GM12874 (cell line): ENCODE results near the gene TFDP1.

Source experiments
- TF ChIP-seq, protein P1 (sequence below): IDR thresholded peaks from 2 replicates; pipeline ENCODE4 v1.5.1; 2011; ENCODE audit warnings: low read depth, mild to moderate bottlenecking, control low read depth, low read length, moderate library complexity; ENCODE audit not compliant: insufficient read depth

Gene TFDP1

DNA sequence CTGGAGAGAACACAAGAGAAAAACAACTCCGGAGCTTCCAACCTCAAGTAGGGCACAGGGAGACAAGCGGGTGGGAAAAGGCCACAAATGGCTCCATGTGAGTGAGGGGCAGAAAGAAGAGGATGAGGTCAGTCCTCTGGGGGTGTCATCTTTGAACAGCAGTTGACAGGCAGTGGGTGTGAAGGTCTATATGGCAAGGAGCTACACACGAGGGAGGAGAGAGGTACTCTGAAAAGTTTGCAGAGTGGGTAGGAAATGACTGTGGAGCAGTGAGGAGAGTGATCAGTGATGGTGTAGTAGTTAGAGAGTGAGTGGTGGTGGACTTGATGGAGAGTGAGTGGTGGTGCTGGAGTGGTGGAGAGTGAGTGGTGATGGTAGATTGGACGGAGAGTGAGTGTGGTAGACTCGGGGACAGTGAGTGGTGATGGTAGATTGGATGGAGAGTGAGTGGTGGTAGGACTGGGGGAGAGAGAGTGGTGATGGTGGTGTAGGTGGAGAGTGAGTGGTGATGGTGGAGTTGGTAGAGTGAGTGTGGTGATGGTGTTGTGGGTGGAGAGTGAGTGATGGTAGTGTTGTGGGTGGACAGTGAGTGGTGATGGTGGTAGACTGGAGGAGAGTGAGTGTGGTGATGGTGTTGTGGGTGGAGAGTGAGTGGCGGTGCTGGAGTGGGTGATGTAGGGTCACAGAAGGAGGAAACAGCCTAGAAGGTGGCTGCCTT, 4.0 kb downstream of the TFDP1 start:
- TF ChIP-seq, protein P1, sequence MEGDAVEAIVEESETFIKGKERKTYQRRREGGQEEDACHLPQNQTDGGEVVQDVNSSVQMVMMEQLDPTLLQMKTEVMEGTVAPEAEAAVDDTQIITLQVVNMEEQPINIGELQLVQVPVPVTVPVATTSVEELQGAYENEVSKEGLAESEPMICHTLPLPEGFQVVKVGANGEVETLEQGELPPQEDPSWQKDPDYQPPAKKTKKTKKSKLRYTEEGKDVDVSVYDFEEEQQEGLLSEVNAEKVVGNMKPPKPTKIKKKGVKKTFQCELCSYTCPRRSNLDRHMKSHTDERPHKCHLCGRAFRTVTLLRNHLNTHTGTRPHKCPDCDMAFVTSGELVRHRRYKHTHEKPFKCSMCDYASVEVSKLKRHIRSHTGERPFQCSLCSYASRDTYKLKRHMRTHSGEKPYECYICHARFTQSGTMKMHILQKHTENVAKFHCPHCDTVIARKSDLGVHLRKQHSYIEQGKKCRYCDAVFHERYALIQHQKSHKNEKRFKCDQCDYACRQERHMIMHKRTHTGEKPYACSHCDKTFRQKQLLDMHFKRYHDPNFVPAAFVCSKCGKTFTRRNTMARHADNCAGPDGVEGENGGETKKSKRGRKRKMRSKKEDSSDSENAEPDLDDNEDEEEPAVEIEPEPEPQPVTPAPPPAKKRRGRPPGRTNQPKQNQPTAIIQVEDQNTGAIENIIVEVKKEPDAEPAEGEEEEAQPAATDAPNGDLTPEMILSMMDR = no peak

DNA sequence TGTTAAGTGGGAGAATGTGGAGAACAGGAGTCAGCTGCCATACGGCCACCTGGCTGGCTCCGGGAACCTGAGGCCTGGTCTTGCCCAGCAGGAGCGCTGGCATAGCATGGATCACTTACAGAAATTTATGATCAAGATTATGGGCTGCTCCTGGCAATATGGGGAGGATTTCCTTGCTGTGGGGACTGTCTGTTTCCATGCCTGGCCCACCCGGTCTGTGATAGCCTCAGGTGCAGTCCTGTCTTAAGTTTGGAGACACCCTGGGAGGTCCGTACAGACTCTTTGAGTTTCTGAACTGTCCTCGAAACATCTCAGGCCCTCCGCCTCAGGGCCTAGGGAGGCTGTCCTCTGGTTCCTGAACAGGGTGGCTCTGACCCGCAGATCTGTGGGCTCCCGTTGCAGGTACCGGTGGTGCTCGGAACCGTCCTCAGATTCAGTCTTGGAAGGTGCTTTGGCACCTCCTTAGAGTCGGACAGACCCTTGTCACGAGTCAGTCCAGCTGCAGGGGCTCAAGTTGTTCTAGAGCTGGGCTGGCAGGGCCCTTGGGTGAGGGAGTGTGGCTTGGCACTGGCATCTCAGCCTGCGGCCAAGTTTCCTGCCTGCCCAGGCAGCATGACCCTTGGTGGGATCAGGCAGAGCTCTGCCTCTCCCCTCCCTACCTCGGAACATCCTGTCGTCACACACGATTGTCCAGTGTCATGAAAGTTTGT, 4.9 kb downstream of the TFDP1 start:
- TF ChIP-seq, protein P1 = no peak

DNA sequence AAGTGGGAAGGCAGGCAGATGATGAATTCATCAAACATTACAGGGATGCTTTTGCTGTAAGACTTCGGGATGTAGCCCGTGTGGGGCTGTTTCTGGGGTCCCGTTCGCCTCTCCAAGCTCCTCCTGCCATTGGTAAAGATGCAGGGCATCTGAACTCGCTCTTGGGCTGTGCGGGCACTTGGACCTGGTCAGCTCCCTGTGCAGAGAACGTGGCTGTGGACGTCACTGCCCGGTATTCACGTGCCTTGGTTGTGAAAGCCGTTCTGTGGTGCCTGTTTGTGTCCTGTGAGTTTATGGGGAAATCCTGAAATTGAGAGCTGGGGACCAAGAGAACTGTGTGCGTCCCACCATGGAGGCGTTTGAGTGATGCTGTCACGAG, 5.4 kb downstream of the TFDP1 start:
- TF ChIP-seq, protein P1 = no peak

DNA sequence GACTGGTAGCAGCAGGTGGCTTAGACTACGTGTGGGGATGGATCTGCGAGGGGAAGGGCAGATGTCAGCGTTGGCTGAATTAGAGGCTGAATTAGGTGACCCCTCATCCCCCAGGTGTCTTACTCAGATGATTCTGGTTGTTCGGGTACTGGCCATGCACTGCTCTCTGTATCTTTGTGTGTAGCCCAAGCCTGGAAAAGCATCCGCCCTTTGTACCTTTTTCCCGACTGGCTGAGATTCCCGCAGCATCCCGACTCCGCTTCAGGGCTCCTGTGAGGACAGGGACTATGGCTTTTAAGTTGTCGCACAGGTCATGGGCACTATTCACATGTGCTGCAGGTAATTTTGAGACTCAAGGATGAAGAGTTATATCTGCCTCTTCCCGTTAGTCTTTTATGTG, 7.2 kb downstream of the TFDP1 start:
- TF ChIP-seq, protein P1 = no peak

DNA sequence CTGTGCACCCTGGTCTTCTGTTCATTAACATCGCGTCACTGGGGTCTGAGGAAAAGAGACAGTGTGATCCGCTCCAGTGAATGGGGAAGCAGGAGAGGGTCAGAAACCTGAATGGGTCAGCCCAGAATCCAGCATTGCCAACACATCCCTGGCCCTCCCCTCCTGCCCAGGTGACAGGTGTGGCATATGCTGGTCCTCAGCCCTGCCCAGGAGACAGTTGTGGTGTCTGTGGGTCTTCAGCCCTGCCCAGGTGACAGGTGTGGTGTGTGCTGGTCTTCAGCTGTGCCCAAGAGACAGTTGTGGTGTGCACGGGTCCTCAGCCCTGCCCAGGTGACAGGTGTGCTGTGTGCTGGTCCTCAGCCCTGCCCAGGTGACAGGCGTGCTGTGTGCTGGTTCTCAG, 8.0 kb downstream of the TFDP1 start:
- TF ChIP-seq, protein P1 = no peak

DNA sequence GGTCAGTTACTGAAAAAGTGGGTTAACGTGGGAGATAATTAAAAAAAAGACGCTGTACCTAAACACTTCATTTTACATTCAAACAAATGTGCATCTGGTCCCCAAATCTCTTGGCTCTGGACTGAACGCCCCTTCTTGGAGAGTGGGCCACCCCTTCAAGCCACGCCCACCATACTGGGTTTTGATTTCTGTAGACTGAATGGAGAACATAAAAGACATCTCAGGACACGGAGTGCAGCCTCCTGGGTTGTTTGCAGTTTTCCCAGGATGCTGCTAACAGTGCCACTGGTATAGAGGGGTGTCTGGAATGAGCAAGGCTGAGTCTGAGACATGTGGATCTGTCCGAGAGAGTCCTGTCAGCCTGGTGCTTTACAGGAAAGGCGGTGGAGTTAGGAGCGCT, 10.6 kb downstream of the TFDP1 start:
- TF ChIP-seq, protein P1 = no peak

DNA sequence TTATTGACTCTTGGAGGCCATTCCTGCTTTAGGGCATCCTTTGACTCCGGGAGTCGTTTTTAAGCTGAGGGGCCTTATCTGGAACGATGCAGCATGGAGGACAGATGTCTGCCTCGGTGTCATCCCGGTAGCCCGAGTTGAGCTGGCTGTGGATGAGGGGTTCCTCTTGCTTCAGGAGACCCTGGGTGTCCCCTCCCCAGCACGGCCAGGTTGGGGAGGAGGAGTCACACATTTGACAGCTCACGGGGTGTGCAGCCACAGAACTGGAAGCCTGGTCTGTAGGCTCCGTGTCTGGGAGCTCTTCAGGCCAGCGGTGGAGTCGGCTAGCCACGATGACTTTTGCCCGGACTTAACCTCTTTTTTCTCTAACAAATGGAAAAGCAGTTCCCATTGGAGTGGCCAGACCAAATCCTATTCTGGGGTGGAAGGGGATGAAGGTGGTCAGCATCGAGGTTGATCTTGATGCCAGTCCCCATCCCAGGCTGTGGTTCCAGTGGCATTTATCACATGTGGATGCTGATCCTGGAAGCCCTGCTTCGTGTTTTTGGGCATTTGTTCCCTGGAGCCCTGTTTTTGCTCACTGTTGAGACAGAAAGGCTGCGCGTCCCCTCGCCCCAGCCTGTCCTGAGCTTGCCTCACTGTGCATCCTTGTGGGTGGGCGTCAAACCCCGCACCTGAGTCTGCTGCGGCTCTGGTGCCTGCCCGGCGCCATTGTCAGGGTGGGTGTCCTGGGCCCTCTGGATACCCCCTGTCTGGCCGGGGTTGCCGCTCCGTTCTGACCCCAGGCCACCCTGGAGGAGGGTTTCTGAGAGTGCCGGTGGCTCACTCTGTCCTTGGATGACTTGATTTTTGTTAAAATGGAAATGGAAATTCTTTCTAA, 12.0 kb downstream of the TFDP1 start:
- TF ChIP-seq, protein P1 = no peak
